Suprapubic skin (tissue), 4 donors: ENCODE results near the gene MAEA.

ENCODE experiments used
- CTCF ChIP-seq, 2 donors: fragments of 200-600 bp in 1 of 2; fragments of 450-650 bp in 1 of 2; sonication (generic) in 1 of 2; IDR thresholded peaks; one replicate each; pipeline ENCODE4 v1.5.1; 2016 to 2019; ENCODE audit warnings: antibody characterized with exemption in 2 of 2, mild to moderate bottlenecking in 1 of 2, moderate library complexity in 1 of 2
- EP300 ChIP-seq: sonication (generic); formaldehyde crosslinking; IDR thresholded peaks from one replicate; pipeline ENCODE4 v1.6.1; 2017; ENCODE audit warnings: antibody characterized with exemption
- POLR2A ChIP-seq, 2 donors: fragments of 450-650 bp; IDR thresholded peaks; one replicate each; pipeline ENCODE4 v1.6.1; 2017; ENCODE audit warnings: antibody characterized with exemption in 2 of 2, mild to moderate bottlenecking in 2 of 2, moderate library complexity in 2 of 2
- POLR2AphosphoS5 ChIP-seq, 3 donors: sonication (generic); formaldehyde crosslinking; IDR thresholded peaks; one replicate each; pipeline ENCODE4 v1.6.1; 2017; ENCODE audit warnings: antibody characterized with exemption in 3 of 3

GRCh38 chr4:1243451-1244080 is 46.1 kb upstream of the MAEA start:
- TF ChIP-seq POLR2A (IDR thresholded peaks at IDR 0.05) = no peak
- no peak for TF ChIP-seq EP300
- no peak for TF ChIP-seq CTCF (IDR thresholded peaks at IDR 0.05)
- TF ChIP-seq POLR2AphosphoS5 (IDR thresholded peaks at IDR 0.05) = no peak
